ENCODE results near the gene SPATA22. TPM values are rescaled to one million over a fixed set of nuclear protein-coding genes. Genes with fewer than 3 reads are reported as not detected.

The SPATA22 gene
- total and polyA plus RNA-seq, 3 donors from 2014 or later: 100 to 368 (median 114) TPM

Other genes starting within 250 kb of the SPATA22 start
- 1 to 10 TPM; 6.6 to 7.9 TPM for gene OR3A1, start 173.5 kb downstream of the SPATA22 start, total RNA-seq
- gene OR3A1, start 173.5 kb downstream of the SPATA22 start, polyA plus RNA-seq (ENCODE audit: insufficient read depth, low read depth, low replicate concordance): 1.1 TPM
- gene OR3A2, start 85.5 kb downstream of the SPATA22 start, total RNA-seq: 10 to 100 TPM; 22.7 to 27.4 TPM
- gene OR3A2, start 85.5 kb downstream of the SPATA22 start, polyA plus RNA-seq (ENCODE audit: insufficient read depth, low read depth, low replicate concordance): 5.3 TPM
- under 1 TPM in 1 of 2 donors, not detected in 1; 0.63 TPM for gene OR1E1, start 73.4 kb downstream of the SPATA22 start, total RNA-seq
- 0.25 TPM for gene OR1E1, start 73.4 kb downstream of the SPATA22 start, polyA plus RNA-seq (ENCODE audit: insufficient read depth, low read depth, low replicate concordance)
- not detected for gene OR3A3, start 60.4 kb downstream of the SPATA22 start, total RNA-seq
- gene OR3A3, start 60.4 kb downstream of the SPATA22 start, polyA plus RNA-seq (ENCODE audit: insufficient read depth, low read depth, low replicate concordance): not detected
- gene OR1E2, start 38.0 kb downstream of the SPATA22 start, total RNA-seq: under 1 TPM; 0.79 to 0.93 TPM
- not detected for gene OR1E2, start 38.0 kb downstream of the SPATA22 start, polyA plus RNA-seq (ENCODE audit: insufficient read depth, low read depth, low replicate concordance)
- 1 to 10 TPM; 5.0 to 6.1 TPM for gene ASPA, start 4.2 kb upstream of the SPATA22 start, total RNA-seq
- 16.1 TPM for gene ASPA, start 4.2 kb upstream of the SPATA22 start, polyA plus RNA-seq (ENCODE audit: insufficient read depth, low read depth, low replicate concordance)
- gene TRPV3, start 86.0 kb upstream of the SPATA22 start, total RNA-seq: 10 to 100 TPM; 19.8 to 37.2 TPM
- gene TRPV3, start 86.0 kb upstream of the SPATA22 start, polyA plus RNA-seq (ENCODE audit: insufficient read depth, low read depth, low replicate concordance): 6.6 TPM
- 10 to 100 TPM; 11.4 to 11.5 TPM for gene TRPV1, start 137.6 kb upstream of the SPATA22 start, total RNA-seq
- gene TRPV1, start 137.6 kb upstream of the SPATA22 start, polyA plus RNA-seq (ENCODE audit: insufficient read depth, low read depth, low replicate concordance): 5.1 TPM
- gene SHPK, start 164.4 kb upstream of the SPATA22 start, total RNA-seq: 10 to 100 TPM; 23.6 to 33.8 TPM
- gene SHPK, start 164.4 kb upstream of the SPATA22 start, polyA plus RNA-seq (ENCODE audit: insufficient read depth, low read depth, low replicate concordance): 9.0 TPM
- 10 to 100 TPM; 43.8 to 57.3 TPM for gene CTNS, start 164.9 kb upstream of the SPATA22 start, total RNA-seq
- gene CTNS, start 164.9 kb upstream of the SPATA22 start, polyA plus RNA-seq (ENCODE audit: insufficient read depth, low read depth, low replicate concordance): 50.4 TPM
- gene TAX1BP3, start 196.8 kb upstream of the SPATA22 start, total RNA-seq: 100 to 1,000 TPM; 150 to 212 TPM
- 93.6 TPM for gene TAX1BP3, start 196.8 kb upstream of the SPATA22 start, polyA plus RNA-seq (ENCODE audit: insufficient read depth, low read depth, low replicate concordance)
- gene EMC6, start 197.0 kb upstream of the SPATA22 start, total RNA-seq: 10 to 100 TPM; 39.0 to 46.5 TPM
- gene EMC6, start 197.0 kb upstream of the SPATA22 start, polyA plus RNA-seq (ENCODE audit: insufficient read depth, low read depth, low replicate concordance): 74.1 TPM
- gene P2RX5, start 224.3 kb upstream of the SPATA22 start, total RNA-seq: 1 to 10 TPM; 2.0 to 3.0 TPM
- 3.7 TPM for gene P2RX5, start 224.3 kb upstream of the SPATA22 start, polyA plus RNA-seq (ENCODE audit: insufficient read depth, low read depth, low replicate concordance)

All from testis (tissue), 3 donors.